ENCODE results near the gene UBXN11.
"Not testable (repeated sequence)": the region's sequence is repeated elsewhere in the genome, so short reads cannot be mapped to it uniquely, and the experiment has no call there.

The UBXN11 gene

DNA sequence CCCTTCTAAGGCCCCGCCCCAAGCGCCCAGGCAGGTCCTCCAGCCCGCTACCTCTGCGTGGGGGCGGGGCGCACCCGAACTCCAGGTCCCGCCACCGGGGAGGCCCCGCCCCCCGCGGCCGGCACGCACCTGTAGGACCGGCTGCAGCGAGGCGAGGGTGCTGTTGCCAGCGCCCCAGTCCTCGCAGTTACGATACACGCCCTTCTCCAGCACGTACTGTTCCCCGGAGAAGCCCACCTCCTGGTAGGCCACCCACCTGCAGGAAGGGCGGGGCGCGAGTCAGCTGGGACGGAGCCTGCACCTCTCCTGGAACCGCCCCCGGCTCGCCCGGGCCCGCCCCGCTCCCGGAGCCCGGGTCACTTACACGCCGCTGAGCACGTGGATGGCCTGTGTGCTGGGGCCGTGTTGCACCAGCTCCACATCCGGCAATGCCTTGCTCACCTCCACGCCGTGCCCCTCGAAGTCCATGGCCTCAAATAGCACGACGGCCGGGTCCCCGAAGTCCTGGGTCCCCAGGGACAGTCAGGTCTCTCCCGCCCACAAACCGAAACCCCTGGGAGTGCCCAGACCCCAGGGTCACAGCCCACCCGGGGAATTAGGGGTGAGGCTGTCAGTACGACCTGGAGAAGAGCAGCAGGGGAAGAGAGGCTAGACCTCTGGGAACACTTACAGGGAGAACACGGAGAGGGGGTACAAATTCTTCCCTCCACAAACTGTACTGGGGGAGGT is 30.2 kb upstream of the UBXN11 start:
- DNase-seq (ENCODE audit: low read depth): peak; percentile 76

DNA sequence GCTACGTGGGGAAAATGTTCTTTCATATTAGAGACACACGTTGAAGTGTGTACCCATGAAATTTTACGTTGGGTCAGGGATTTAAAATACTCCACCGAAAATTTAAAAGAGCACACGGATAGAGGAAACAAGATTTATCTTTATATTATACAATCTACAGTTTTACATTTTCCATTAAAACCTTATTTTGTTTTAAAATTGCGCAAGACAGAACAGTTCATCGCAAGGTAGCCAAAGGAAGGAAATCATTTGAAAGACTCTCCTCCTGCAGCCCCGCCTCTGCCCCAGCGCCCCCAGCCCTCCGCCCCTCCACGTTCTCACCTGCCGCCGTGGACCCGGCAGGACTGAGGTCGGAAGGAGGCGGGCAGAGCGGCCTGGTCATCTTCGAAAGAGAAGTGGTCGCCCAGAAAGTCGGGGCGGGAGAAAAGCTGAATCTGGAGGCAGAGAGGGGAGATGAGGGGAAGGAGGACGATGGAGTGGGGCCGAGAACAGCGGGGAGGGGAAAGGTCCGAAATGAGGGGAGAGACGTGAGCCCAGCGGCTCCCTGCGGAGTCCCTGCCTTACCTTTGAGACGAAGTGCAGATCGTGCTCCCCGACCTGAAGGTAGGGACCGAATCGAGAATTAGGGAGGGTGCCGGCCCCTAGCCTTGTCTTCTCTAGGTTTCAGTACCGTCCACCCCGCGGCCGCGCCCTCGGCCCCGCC is 29.5 kb upstream of the UBXN11 start:
- no peak for DNase-seq (ENCODE audit: low read depth)

DNA sequence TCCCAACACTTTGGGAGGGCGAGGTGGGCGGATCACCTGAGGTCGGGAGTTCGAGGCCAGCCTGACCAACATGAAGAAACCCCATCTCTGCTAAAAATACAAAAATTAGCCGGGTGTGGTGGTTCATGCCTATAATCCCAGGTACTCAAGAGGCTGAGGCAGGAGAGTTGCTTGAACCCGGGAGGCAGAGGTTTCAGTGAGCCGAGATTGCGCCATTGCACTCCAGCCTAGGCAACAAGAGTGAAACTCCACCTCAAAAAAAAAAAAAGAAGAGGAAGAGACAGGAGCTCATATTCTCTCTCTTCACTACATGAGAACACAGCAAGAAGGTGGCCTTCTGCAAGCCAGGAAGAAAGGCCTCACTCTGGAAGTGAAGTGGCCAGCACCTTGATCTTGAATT is 26.9 kb upstream of the UBXN11 start:
- DNase-seq (ENCODE audit: low read depth): not testable (repeated sequence)

DNA sequence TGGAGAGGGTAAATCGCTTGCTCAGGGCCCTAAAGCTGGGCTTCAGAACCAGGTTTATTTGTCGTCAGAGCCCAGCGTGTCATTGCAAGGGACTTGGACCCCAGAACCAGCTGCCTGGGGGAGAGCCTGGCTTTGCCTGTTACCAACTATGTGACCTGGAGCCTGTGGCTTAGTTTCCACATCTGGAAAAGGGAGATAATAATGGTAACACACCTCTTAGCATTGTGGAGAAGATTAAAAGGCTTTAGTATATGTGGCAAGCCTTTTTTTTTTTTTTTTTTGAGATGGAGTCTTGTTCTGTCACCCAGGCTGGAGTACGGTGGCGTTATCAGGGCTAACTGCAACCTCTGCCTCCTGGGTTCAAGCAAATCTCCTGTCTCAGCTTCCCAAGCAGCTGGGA is 23.8 kb upstream of the UBXN11 start:
- no peak for DNase-seq (ENCODE audit: low read depth)

DNA sequence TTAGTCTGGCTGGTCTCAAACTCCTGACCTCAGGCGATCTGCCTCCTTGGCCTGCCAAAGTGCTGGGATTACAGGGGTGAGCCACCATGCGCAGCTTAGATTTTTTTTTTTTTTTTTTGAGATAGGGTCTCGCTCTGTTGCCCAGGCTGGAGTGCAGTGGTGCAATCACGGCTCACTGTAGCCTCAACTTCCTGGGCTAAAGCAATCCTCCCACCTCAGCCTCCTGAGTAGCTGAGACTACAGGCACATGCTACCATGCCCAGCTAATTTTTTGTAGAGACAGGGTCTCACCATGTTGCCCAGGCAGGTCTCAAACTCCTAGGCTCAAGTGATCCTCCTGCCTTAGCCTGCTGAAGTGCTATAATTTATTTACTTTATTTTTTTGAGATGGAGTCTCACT is 22.9 kb upstream of the UBXN11 start:
- not testable (repeated sequence) for DNase-seq (ENCODE audit: low read depth)

DNA sequence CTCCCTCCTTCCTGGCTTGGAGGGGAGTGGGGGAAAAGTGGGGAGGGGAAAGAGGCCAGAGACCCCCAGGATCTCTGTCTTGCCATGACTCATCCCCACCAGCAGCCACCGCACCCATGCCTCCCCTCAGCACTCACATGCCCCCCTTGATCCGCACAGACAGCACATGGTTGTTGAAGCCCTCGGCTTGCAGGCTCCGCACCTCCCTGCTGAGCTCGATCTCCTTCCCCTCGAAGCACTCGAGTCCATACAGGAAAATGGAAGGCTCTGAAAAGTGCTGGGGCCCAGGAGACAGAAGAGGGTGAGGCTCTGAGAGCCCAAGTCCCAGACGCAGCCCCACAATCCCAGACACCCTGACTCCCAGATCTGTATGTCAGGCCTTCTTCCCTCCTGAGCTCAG is 22.2 kb upstream of the UBXN11 start:
- no peak for DNase-seq (ENCODE audit: low read depth)

DNA sequence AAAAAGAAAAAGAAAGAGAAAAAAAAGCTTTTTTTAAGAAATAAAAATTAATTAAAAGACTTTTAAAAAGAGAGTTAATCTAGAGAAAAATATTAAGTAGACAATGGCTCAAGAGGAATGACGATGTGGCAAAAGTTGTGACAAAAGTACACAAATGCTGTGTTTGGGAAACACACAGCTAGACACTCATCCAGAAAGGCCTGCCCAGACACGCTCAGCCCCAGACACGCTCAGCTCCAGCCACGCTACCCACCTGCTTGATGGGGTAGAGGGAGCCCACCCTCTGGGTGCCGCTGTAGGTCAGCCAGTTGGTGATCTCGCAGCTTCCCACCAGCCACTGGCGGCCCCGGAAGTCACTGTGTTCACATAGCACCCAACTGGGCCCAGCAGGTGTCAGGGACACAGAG is 21.5 kb upstream of the UBXN11 start:
- DNase-seq (ENCODE audit: low read depth): no peak

DNA sequence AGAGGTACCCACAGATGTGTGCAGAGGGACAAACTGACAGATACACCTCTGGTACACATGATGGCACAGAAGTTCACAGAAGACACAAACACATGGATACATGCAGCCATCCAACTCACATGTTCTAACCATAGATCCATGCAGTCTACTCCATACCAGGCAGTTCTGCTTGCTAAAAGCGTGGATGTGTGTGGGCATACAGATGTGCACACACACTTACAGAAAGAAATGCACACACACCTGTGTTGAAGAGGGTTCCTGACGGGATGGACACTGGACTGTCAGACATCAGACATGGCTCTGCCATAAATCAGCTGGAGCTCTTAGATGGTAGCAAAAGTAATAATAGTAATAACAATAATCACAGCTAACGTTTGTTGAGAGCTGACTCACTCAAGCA is 18.1 kb upstream of the UBXN11 start:
- no peak for DNase-seq (ENCODE audit: low read depth)

DNA sequence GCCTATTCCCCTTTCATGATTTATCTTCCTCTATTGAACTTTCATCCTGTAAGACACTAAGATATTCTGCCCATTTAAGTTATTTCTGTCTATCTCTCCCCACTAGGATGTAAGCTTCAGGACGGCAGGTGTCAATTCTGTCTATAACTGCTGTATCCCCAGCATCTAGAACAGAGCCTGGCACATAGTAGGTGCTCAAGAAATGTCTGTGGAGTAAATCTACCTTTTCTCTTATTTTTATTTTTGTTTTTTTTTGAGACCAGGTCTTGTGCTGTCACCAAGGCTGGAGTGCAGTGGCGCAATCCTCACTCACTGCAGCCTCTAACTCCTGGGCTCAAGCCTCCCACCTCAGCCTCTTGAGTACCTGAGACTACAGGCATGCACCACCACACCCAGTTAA is 16.9 kb upstream of the UBXN11 start:
- no peak for DNase-seq (ENCODE audit: low read depth)

DNA sequence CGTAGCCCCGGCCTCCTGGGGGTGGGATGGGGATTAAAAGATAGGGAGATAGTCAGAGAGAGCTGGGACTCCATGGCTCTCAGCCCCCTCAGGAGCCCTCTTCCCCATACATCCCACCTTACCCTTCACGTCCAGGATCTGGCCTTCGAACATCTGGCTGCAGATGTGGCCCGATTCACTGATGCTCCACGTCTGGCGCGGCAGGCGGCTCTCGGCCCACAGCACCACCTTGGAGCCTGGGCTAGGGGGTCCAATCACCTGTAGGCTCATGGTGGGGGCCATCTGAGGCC is 15.6 kb upstream of the UBXN11 start:
- no peak for DNase-seq (ENCODE audit: low read depth)

DNA sequence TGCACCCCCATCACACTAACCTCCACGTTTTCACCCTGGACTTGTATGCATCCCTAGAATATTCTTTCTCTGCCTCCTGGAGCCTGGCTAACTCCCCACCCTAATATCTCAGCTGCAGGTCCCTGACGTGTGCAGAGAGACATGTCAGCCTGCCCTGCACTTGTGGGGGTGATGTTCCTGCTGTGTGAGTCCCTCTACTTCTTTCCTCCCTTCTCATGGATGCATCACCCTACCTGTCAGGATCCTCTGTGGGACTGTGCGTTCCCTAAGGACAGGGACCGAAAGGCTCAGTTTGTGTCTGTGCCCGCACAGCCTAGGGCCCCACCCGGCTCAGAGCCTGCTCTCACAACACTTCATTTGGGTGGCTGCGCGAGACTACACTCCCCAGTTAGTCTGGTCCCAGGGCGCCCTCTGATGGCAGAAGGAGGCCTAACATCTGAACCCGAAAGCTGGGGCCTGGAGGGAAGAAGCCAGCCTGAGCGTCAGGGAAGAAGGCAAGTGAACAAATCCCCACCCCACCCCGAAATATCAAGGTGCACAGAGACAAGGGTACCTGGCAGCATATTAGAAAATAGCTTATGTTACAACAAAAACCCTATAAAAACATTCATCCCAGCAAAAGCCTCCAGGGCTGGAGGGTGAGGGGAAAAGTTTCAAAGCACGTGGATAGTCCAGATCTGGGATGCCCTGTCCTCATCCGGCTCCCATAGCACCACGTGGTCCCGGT is 15.0 kb upstream of the UBXN11 start:
- peak; percentile 89 for DNase-seq (ENCODE audit: low read depth)

DNA sequence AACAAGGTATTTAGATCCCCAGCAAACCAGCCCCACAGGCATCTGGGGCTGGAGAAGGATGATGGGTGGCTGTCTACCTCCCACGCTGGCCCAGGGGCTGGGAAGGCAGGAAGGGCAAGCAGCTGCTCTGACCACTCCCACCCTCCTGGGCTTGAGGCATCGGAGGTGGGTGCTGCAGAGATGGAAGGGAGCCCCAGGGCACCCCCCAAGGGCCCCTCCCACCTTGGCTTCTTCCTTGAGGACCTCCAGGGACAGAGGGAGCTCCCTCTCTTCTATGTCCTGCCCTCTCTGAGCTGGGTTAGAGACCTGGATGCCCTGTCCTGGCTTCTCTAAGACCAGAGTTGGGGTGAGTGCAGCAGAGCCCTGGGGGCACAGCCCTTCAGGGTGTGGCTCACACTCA is 14.5 kb upstream of the UBXN11 start:
- DNase-seq (ENCODE audit: low read depth): no peak

DNA sequence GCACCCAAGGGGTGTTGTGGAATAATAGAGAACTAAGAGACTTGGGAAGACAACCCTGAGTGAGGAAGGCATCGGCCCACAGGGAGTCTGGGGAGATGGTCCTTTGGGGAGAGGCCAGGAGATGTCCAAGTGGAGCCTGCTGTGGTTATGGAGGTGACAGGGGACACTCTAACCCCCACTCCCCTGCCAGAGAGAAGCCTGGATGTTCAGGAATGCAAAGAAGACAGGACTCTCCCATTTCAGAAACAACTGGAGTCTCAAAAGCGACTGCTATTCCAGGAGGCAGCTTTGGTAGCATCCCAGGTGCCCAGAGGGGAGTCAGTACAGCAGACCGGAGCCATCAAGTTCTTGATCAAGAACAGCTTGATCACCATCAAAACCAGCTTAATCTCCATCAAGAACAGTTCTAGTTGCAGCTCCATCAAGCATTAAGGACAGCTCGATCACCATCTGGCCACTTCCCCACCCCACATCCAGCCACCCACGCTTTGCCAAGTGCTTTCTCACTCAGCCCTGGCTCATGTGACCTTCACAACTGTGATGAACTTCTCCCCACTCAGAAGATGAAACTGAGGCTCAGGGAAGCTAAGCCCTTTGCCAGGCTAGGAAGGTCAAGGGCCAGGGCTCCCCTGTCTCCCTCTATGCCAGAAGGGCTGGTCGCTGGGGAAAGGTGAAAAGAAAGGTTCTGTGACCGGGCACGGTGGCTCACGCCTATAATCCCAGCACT is 12.1 kb upstream of the UBXN11 start:
- peak; percentile 33 for DNase-seq (ENCODE audit: low read depth)

DNA sequence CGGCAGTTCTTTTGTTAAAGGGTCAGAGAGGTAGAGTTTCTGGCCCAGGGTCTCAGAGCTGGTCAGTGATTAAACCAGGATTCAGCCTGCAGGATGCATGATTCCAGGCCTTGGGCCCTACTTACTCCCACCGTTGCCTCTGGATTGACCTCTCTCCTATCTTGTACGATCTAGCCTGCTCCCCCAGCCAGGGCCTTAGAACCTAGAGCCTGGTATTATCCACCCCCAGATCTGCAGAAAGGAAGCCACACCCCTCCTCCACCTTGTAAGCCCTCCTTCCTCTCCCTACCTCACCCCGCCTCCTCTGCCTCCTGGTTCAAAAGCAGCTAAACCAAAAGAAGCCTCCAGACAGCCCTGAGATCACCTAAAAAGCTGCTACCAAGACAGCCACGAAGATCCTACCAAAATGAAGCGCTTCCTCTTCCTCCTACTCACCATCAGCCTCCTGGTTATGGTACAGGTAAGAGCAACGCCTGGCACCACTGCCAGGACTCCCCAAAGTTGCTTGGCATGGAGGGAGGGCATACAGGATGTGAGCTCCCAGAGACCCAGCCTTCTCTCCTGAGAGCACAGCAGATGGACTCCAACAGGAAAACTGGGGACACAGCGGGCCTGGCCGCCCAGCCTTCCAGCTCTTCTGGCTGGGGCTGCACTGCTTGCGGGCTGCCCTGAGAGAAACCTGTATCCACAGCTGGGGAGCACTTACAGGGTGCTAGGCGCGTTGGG is 11.3 kb upstream of the UBXN11 start, which contains the start of gene CD52:
TSS of gene CD52 (plus strand) at position 347 of the 726 bp plus-strand sequence. CDS start at position 407, 60 bp downstream.
- peak; percentile 64 for DNase-seq (ENCODE audit: low read depth)

DNA sequence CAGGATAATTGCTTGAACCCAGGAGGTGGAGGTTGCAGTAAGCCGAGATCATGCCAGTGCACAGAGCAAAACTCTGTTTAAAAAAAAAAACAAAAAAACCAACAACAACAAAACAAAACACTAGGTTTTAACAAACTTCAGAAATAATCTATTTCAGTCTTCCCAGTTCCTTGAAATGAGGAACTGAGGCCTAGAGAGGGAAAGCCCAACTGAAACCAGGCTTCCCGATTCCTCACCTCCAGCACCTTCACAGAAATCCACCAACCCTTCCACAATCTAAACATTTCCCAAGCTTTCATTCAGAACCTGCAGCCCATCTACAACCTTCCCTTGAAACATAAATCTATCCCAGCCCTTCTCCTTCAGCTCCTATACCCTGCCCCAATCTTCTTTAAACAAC is 10.7 kb upstream of the UBXN11 start:
- DNase-seq (ENCODE audit: low read depth): no peak

DNA sequence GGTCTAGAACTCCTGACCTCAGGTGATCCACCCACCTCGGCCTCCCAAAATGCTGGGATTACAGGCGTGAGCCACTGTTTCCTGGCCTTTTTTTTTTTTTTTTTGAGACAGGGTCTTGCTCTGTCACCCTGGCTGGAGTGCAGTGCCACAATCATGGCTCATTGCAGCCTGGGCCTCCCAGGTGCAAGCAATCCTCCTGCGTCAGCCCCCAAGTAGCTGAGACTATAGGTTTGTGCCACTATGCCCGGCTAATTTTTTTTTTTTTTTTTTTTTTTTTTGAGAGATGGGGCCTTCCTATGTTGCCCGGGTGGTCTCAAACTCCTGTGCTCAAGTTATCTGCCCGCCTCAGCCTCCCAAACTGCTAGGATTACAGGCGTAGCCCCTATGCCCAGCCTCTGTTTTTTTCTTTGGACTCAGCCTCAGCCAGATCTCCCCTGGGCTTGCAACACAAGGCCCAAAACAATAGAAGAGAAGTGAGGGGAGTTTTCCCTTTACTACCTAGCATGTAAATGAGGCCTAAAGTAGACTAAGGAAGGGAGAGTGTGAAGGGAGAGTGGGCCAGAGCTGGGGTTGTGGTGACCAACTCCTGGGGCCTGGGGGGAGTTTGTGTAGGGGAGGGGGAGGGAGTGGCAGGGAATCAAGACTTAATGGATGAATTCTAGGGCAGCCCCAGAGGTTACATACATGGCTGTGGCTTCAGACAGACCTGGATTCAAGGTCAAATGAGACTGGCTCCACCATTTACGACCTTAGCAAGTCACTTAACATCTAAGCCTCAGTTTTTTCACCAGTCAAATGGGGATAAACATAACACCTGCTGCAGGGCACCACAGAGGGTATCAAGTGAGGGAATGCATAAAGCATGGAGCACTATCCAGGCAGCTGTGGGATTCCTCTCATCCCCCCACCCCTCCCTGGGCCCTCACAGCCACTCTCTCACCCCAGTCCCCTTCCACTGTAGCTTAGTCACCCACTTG is 9.7 kb upstream of the UBXN11 start:
- no peak for DNase-seq (ENCODE audit: low read depth)

DNA sequence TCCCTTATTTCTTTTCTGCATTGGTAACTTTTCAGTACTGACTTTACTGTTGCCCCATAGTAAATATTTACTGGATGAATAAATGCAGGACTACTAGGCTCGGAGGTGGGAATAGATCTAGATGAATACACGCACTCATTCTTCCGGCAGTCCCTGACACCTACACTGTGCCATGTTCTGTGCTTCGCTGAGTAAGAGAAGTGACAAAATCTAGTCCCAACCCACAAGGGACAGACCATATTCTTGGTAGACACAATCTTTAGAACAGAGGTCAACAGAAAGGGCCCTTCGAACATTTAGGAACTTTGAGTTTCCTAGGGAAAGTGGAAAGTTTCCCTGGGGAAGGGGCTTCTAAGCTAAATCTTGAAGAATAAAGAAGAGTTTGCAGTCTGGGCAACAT is 8.1 kb upstream of the UBXN11 start:
- DNase-seq (ENCODE audit: low read depth): no peak

DNA sequence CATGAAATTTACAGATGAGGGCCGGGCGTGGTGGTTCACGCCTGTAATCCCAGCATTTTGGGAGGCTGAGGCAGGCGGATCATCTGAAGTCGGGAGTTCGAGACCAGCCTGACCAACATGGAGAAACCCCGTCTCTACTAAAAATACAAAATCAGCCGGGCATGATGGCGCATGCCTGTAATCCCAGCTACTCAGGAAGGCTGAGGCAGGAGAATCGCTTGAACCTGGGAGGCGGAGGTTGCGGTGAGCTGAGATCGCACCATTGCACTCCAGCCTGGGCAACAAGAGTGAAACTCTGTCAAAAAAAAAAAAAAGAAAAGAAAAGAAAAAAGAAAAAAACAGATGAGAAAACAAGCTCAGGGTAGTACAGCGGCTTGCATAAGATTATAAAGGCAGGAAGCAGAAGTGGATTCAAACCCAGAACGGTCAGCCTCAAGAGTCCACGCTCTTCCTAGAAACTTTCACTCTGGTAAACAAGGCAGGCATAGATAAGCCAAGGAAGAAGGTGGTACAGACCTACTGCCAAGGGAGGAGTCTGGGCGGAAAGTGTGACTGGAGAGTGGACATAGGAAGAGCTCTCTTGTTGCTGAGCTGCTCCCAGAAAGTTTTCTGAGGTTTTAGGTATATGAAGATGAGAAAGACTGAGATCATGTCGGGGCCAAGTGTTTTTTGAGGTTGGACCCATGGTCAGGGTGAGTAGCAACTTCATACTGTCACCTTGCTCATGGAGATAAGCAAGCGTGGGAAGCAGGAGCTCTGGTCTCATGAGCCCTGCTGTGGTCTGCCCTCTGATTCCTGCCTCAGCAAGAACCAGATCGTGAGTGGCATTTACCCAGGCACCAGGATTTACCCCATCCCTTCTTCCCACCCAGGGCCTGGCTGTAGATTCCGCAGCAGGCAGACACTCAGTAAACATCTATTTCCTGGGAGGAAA is 1.8 kb upstream of the UBXN11 start:
- DNase-seq (ENCODE audit: low read depth): not testable (repeated sequence)

DNA sequence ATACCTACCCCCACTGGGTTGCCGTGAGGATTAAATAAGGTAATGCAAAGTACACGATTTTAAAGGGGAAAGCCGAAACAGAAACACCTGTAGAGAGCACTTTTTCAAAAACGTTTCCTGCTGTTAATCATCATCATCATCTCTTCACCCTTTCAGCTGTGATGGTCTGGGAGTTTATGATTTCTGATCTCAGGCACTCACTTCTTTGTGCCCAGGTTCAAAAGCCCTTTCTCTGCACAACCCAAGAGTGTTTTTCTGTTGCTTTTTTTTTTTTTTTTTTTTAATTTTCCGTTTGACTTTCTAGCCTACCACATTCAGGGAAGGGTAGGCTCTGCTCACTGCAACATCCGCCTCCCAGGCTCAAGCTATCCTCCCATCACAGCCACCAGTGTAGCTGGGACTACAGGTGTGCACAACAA is 936 bp upstream of the UBXN11 start:
- no peak for DNase-seq (ENCODE audit: low read depth)
